Measurements from ENCODE around the gene TCL1A. TPM values are rescaled to one million over a fixed set of nuclear protein-coding genes. Genes with fewer than 3 reads are reported as not detected.
"Not testable (repeated sequence)": the region's sequence is repeated elsewhere in the genome, so short reads cannot be mapped to it uniquely, and the experiment has no call there.

Gene TCL1A
- total RNA-seq, 4 donors from 2014 or later = not detected

GRCh38 chr14:95668235-95668772 is 45.6 kb downstream of the TCL1A start:
- ATAC-seq (no peak), DNase-seq (no peak)
- Histone ChIP-seq H3K36me3 (no peaks in the 10 kb centered on the region), H3K4me3 (no peak overlapping the region), H3K27me3 (no peaks in the 10 kb centered on the region), H3K4me1 (no peaks in the 10 kb centered on the region), H3K9me3 (no peaks in the 10 kb centered on the region), H3K27ac (no peak overlapping the region)
- TF ChIP-seq POLR2A (IDR thresholded peaks at IDR 0.05) = no peak
- no peak for TF ChIP-seq CTCF (IDR thresholded peaks at IDR 0.05 in 4 of 5, conservative IDR thresholded peaks at IDR 0.05 in 1 of 5)
- in situ Hi-C loops (cut with MboI; ENCODE audit: low sequenced_read_pairs in 4 of 4) (no loop called here), intact Hi-C loops (cut with DNase I; ENCODE audit: low total_unique reads) (no loop called here)

- H3K27me3 ChIP-seq = no peaks in the 10 kb centered on the region
- no peak for TF ChIP-seq POLR2A (IDR thresholded peaks at IDR 0.05)
- TF ChIP-seq CTCF (IDR thresholded peaks at IDR 0.05 in 4 of 5, conservative IDR thresholded peaks at IDR 0.05 in 1 of 5) = no peak
- H3K9me3 ChIP-seq = no peaks in the 10 kb centered on the region
- DNase-seq (no peak), ATAC-seq (no peak)
- intact Hi-C loops (cut with DNase I; ENCODE audit: low total_unique reads) = no loop called here
- no peaks in the 10 kb centered on the region for H3K36me3 ChIP-seq
- no peak overlapping the region for H3K4me3 ChIP-seq
- no peak overlapping the region for H3K27ac ChIP-seq
- in situ Hi-C loops (cut with MboI; ENCODE audit: low sequenced_read_pairs in 4 of 4) = no loop called here
- H3K4me1 ChIP-seq = no peaks in the 10 kb centered on the region
These were observed 46.7 kb downstream of the TCL1A start for GRCh38 chr14:95667249-95667693.

GRCh38 chr14:95666450-95666849 is 47.5 kb downstream of the TCL1A start:
- intact Hi-C loops (cut with DNase I; ENCODE audit: low total_unique reads) = no loop called here
- TF ChIP-seq POLR2A (IDR thresholded peaks at IDR 0.05) (no peak), CTCF (IDR thresholded peaks at IDR 0.05 in 4 of 5, conservative IDR thresholded peaks at IDR 0.05 in 1 of 5) (no peak)
- H3K36me3 ChIP-seq = no peaks in the 10 kb centered on the region

GRCh38 chr14:95665530-95665929 is 48.4 kb downstream of the TCL1A start:
- DNase-seq; H3K9me3 ChIP-seq; H3K36me3 ChIP-seq; in situ Hi-C loops (cut with MboI; ENCODE audit: low sequenced_read_pairs in 4 of 4); intact Hi-C loops (cut with DNase I; ENCODE audit: low total_unique reads); H3K4me1 ChIP-seq; H3K27me3 ChIP-seq; H3K4me3 ChIP-seq; ATAC-seq; H3K27ac ChIP-seq: not testable (repeated sequence)

More at GRCh38 chr14:95666450-95666849, 47.5 kb downstream of the TCL1A start:
- DNase-seq (no peak), ATAC-seq (no peak)
- H3K4me3 ChIP-seq = no peak overlapping the region
- no peaks in the 10 kb centered on the region for H3K27me3 ChIP-seq
- no peaks in the 10 kb centered on the region for H3K9me3 ChIP-seq
- H3K27ac ChIP-seq = no peak overlapping the region
- no peaks in the 10 kb centered on the region for H3K4me1 ChIP-seq
- in situ Hi-C loops (cut with MboI; ENCODE audit: low sequenced_read_pairs in 4 of 4) = no loop called here

GRCh38 chr14:95664546-95664945 is 49.4 kb downstream of the TCL1A start:
- Histone ChIP-seq H3K27ac (no peak overlapping the region), H3K27me3 (no peaks in the 10 kb centered on the region), H3K4me3 (no peak overlapping the region), H3K9me3 (no peaks in the 10 kb centered on the region), H3K36me3 (no peaks in the 10 kb centered on the region), H3K4me1 (no peaks in the 10 kb centered on the region)
- in situ Hi-C loops (cut with MboI; ENCODE audit: low sequenced_read_pairs in 4 of 4) (no loop called here), intact Hi-C loops (cut with DNase I; ENCODE audit: low total_unique reads) (no loop called here)
- TF ChIP-seq CTCF (IDR thresholded peaks at IDR 0.05 in 4 of 5, conservative IDR thresholded peaks at IDR 0.05 in 1 of 5) (no peak), POLR2A (IDR thresholded peaks at IDR 0.05) (no peak)
- no peak for ATAC-seq
- no peak for DNase-seq

Data from gastrocnemius medialis (tissue), 4 donors.